Gastrocnemius medialis (tissue), 4 donors: ENCODE measurements around the gene KIF1A.

Source experiments
- CTCF ChIP-seq, 5 experiments: fragments of 450-650 bp in 3 of 5; fragments of 200-600 bp in 2 of 5; sonication (generic) in 2 of 5; IDR thresholded peaks in 4 of 5; conservative IDR thresholded peaks in 1 of 5; 1 replicate in 4 of 5; 2 replicates in 1 of 5; pipeline ENCODE4 v1.5.1; 2016 to 2019; ENCODE audit warnings: antibody characterized with exemption in 5 of 5, mild to moderate bottlenecking in 3 of 5, moderate library complexity in 3 of 5
- POLR2A ChIP-seq, 2 donors: fragments of 450-650 bp; IDR thresholded peaks; one replicate each; pipeline ENCODE4 v1.6.1; 2017; ENCODE audit warnings: antibody characterized with exemption in 2 of 2, mild to moderate bottlenecking in 2 of 2, moderate library complexity in 2 of 2

- TF ChIP-seq CTCF (IDR thresholded peaks at IDR 0.05 in 4 of 5, conservative IDR thresholded peaks at IDR 0.05 in 1 of 5) (no peak), POLR2A (IDR thresholded peaks at IDR 0.05) (no peak)
Observed at GRCh38 chr2:240833724-240834285, 13.8 kb upstream of the KIF1A start.
